GM13976 (cell line): Measurements from ENCODE around the gene DCDC1.

Experiments
- DNase-seq: peaks from one replicate; pipeline ENCODE4 v3.0.0; 2012; ENCODE audit warnings: low spot score
- in situ Hi-C: fragments of 300-500 bp; cut with MboI; formaldehyde crosslinking; loops from one replicate; pipeline ENCODE4 v1.12.0; 2022; ENCODE audit warnings: low sequenced_read_pairs, mixed read lengths, inconsistent platforms; ENCODE audit not compliant: unreplicated experiment
- TF ChIP-seq, protein P1 (sequence below): IDR thresholded peaks from 2 replicates; pipeline ENCODE4 v1.5.1; 2012; ENCODE audit warnings: borderline replicate concordance, mild to moderate bottlenecking; ENCODE audit not compliant: insufficient read depth; ENCODE audit errors: extremely low read depth, missing control alignments, control extremely low read depth

DCDC1 gene

GRCh38 chr11:31106326-31106725, 263.2 kb downstream of the DCDC1 start:
- no peak for DNase-seq
- TF ChIP-seq, protein P1, sequence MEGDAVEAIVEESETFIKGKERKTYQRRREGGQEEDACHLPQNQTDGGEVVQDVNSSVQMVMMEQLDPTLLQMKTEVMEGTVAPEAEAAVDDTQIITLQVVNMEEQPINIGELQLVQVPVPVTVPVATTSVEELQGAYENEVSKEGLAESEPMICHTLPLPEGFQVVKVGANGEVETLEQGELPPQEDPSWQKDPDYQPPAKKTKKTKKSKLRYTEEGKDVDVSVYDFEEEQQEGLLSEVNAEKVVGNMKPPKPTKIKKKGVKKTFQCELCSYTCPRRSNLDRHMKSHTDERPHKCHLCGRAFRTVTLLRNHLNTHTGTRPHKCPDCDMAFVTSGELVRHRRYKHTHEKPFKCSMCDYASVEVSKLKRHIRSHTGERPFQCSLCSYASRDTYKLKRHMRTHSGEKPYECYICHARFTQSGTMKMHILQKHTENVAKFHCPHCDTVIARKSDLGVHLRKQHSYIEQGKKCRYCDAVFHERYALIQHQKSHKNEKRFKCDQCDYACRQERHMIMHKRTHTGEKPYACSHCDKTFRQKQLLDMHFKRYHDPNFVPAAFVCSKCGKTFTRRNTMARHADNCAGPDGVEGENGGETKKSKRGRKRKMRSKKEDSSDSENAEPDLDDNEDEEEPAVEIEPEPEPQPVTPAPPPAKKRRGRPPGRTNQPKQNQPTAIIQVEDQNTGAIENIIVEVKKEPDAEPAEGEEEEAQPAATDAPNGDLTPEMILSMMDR, result no peak
- in situ Hi-C loops, result no loop called here

GRCh38 chr11:31102875-31103274, 266.7 kb downstream of the DCDC1 start:
- in situ Hi-C loops, result no loop called here
- DNase-seq, result no peak
- TF ChIP-seq, protein P1, result no peak

- TF ChIP-seq, protein P1, result no peak
- in situ Hi-C loops, result no loop called here
- DNase-seq, result no peak
Measured at GRCh38 chr11:31102316-31102715, 267.2 kb downstream of the DCDC1 start.

- TF ChIP-seq, protein P1, result no peak
- in situ Hi-C loops, result no loop called here
- no peak for DNase-seq
Measured at GRCh38 chr11:31096191-31096805, 273.2 kb downstream of the DCDC1 start.

GRCh38 chr11:31092638-31093037, 276.9 kb downstream of the DCDC1 start:
- DNase-seq, result no peak
- in situ Hi-C loops, result no loop called here
- TF ChIP-seq, protein P1, result no peak

GRCh38 chr11:31089117-31089516, 280.4 kb downstream of the DCDC1 start:
- TF ChIP-seq, protein P1, result no peak
- in situ Hi-C loops, result no loop called here
- DNase-seq, result no peak
